HepG2 (cell line): ENCODE results near the gene SSC4D.

Experiments
- ARNT2 ChIP-seq: sonication (generic); formaldehyde crosslinking; IDR thresholded peaks from 2 replicates; pipeline ENCODE4 v1.8.0; 2022; ENCODE audit warnings: mild to moderate bottlenecking, low read depth, missing genetic modification reagents, moderate library complexity
- CTCF ChIP-seq: sonication (generic); formaldehyde crosslinking; IDR thresholded peaks from 2 replicates; pipeline ENCODE4 v1.5.0; 2020; ENCODE audit warnings: mild to moderate bottlenecking, missing genetic modification reagents, moderate library complexity
- HDAC1 ChIP-seq: sonication (generic); formaldehyde crosslinking; IDR thresholded peaks from 2 replicates; pipeline ENCODE4 v1.5.1; 2020; ENCODE audit warnings: mild to moderate bottlenecking, missing genetic modification reagents
- HOXA9 ChIP-seq: sonication (generic); formaldehyde crosslinking; IDR thresholded peaks from 2 replicates; pipeline ENCODE4 v1.8.1; 2022; ENCODE audit warnings: missing genetic modification reagents, mild to moderate bottlenecking, moderate library complexity, borderline replicate concordance
- SMARCC2 ChIP-seq: fragments of 450-650 bp; IDR thresholded peaks from 2 replicates; pipeline ENCODE4 v1.6.1; 2017; ENCODE audit warnings: antibody characterized with exemption, mild to moderate bottlenecking
- ZNF138 ChIP-seq: sonication (generic); formaldehyde crosslinking; IDR thresholded peaks from 2 replicates; pipeline ENCODE4 v1.5.0; 2020; ENCODE audit warnings: mild to moderate bottlenecking, low read depth, missing genetic modification reagents
- ZNF839 ChIP-seq: sonication (generic); formaldehyde crosslinking; IDR thresholded peaks from 2 replicates; pipeline ENCODE4 v1.4.0; 2020; ENCODE audit warnings: missing genetic modification reagents, mild to moderate bottlenecking, borderline replicate concordance
- ZNF841 ChIP-seq: sonication (generic); formaldehyde crosslinking; IDR thresholded peaks from 2 replicates; pipeline ENCODE4 v1.8.1; 2023; ENCODE audit warnings: missing genetic modification reagents, borderline replicate concordance
- TF ChIP-seq, protein P1 (sequence below): sonication (generic); formaldehyde crosslinking; IDR thresholded peaks from 2 replicates; pipeline ENCODE4 v1.9.0; 2021; ENCODE audit warnings: missing genetic modification reagents, borderline replicate concordance

GRCh38 chr7:76359111-76359977, 50.2 kb downstream of the SSC4D start:
- TF ChIP-seq CTCF (CRISPR knock-in tag): peak; percentile 95
- peak; percentile 8; the same call in 1 of the 2 replicates for TF ChIP-seq HDAC1 (CRISPR knock-in tag)
- TF ChIP-seq ZNF841 (CRISPR knock-in tag): no peak
- no peak for TF ChIP-seq SMARCC2
- TF ChIP-seq HOXA9 (CRISPR knock-in tag): no peak
- TF ChIP-seq ZNF138 (CRISPR knock-in tag): no peak
- TF ChIP-seq ZNF839 (CRISPR knock-in tag): no peak
- peak; percentile 76; the same call in 1 of the 2 replicates for TF ChIP-seq ARNT2 (CRISPR knock-in tag)
- TF ChIP-seq, protein P1, sequence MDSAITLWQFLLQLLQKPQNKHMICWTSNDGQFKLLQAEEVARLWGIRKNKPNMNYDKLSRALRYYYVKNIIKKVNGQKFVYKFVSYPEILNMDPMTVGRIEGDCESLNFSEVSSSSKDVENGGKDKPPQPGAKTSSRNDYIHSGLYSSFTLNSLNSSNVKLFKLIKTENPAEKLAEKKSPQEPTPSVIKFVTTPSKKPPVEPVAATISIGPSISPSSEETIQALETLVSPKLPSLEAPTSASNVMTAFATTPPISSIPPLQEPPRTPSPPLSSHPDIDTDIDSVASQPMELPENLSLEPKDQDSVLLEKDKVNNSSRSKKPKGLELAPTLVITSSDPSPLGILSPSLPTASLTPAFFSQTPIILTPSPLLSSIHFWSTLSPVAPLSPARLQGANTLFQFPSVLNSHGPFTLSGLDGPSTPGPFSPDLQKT (CRISPR knock-in tag): no peak
